CD4-positive, alpha-beta T cell (primary cell): Measurements from ENCODE around the gene ACTN1. TPM values are rescaled to one million over a fixed set of nuclear protein-coding genes. Genes with fewer than 3 reads are reported as not detected.

ENCODE experiments used
- ATAC-seq: fragments of 200-7000 bp; cut with Tn5 transposase; one replicate; pipeline ENCODE4 v1.10.0; 2022; ENCODE audit warnings: mild to moderate bottlenecking; ENCODE audit not compliant: poor library complexity
- CTCF ChIA-PET: fragments of 350-600 bp; sonication (Branson Sonifier 250); formaldehyde crosslinking; loops from one replicate; lab custom pipeline; 2021; ENCODE audit warnings: antibody characterized with exemption, inconsistent platforms; lab: Charles Lee
- POLR2A ChIA-PET: fragments of 350-600 bp; sonication (Branson Sonifier 250); formaldehyde crosslinking; loops from one replicate; lab custom pipeline; 2021; ENCODE audit warnings: antibody characterized with exemption, inconsistent platforms; lab: Charles Lee
- DNase-seq, 14 experiments: peaks; one replicate each; pipeline ENCODE4 v3.0.0-alpha.2; 2013 to 2020; ENCODE audit warnings: mixed read lengths in 2 of 14
- H3K27ac ChIP-seq, 2 donors: one replicate each; pipeline versions ENCODE4 v1.5.1 to v1.7.0; 2013; ENCODE audit warnings: low read length in 2 of 2, low read depth in 1 of 2, mild to moderate bottlenecking in 1 of 2
- H3K27me3 ChIP-seq, 2 experiments: 1 replicate in 1 of 2; 2 replicates in 1 of 2; pipeline versions ENCODE4 v1.6.1 to v1.7.0; 2013; ENCODE audit warnings: low read length in 2 of 2, control low read depth in 1 of 2, mild to moderate bottlenecking in 1 of 2, moderate library complexity in 1 of 2; ENCODE audit not compliant: insufficient read depth in 2 of 2, control insufficient read depth in 1 of 2
- H3K36me3 ChIP-seq: one replicate; pipeline ENCODE4 v1.6.1; 2013; ENCODE audit warnings: low read length, control low read depth; ENCODE audit not compliant: insufficient read depth
- H3K4me1 ChIP-seq: one replicate; pipeline ENCODE4 v1.6.1; 2013; ENCODE audit warnings: low read length, control low read depth; ENCODE audit not compliant: insufficient read depth
- H3K4me3 ChIP-seq: one replicate; pipeline ENCODE4 v1.5.1; 2013; ENCODE audit warnings: mild to moderate bottlenecking, low read length, moderate library complexity
- H3K9me3 ChIP-seq, 2 experiments: 1 replicate in 1 of 2; 2 replicates in 1 of 2; pipeline versions ENCODE4 v1.6.1 to v1.7.0; 2013; ENCODE audit warnings: low read length in 2 of 2, mild to moderate bottlenecking in 2 of 2, control low read depth in 1 of 2, moderate library complexity in 1 of 2; ENCODE audit not compliant: control insufficient read depth in 1 of 2, insufficient read depth in 1 of 2
- H3K27ac Mint-ChIP-seq: one replicate; pipeline ENCODE4 v1.8.0; 2020; ENCODE audit warnings: mixed read lengths
- H3K27me3 Mint-ChIP-seq: one replicate; pipeline ENCODE4 v1.8.0; 2021; ENCODE audit warnings: mixed read lengths
- H3K36me3 Mint-ChIP-seq: one replicate; pipeline ENCODE4 v1.8.0; 2021; ENCODE audit warnings: low read depth, mixed read lengths
- H3K4me1 Mint-ChIP-seq: one replicate; pipeline ENCODE4 v1.8.0; 2021; ENCODE audit warnings: low read depth, mixed read lengths
- H3K4me3 Mint-ChIP-seq: one replicate; pipeline ENCODE4 v1.8.0; 2020; ENCODE audit warnings: mild to moderate bottlenecking, mixed read lengths
- H3K9me3 Mint-ChIP-seq: one replicate; pipeline ENCODE4 v1.8.0; 2020; ENCODE audit warnings: mixed read lengths
- CTCF ChIP-seq: fragments of 200-600 bp; IDR thresholded peaks from one replicate; pipeline ENCODE4 v1.8.0; 2022; ENCODE audit warnings: antibody characterized with exemption, mild to moderate bottlenecking
- intact Hi-C, 2 experiments: fragments of 100-400 bp; cut with DNase I in 1 of 2; cut with micrococcal nuclease in 1 of 2; formaldehyde crosslinking; loops; one replicate each; pipeline versions ENCODE4 v1.15.1 to v1.9.0; 2023 to 2025; cut with DNase I, micrococcal nuclease
- total RNA-seq, 174 experiments: library from RNA in 2 of 174; stranded (reverse) in 2 of 174; gene quantifications; one replicate each; pipeline ENCODE4 v1.2.3 and lab custom pipeline; 2021 to 2026

Gene ACTN1
- total RNA-seq, 2 experiments from 2014 or later: 128 to 143 TPM

- intact Hi-C loops: no loop called here
- no peak overlapping the region for H3K4me3 Mint-ChIP-seq
- DNase-seq: no peak
- no peak for ATAC-seq
- no peaks in the 10 kb centered on the region for H3K9me3 ChIP-seq
- no peaks in the 10 kb centered on the region for H3K27me3 ChIP-seq
- peaks cover 94% of the 10 kb centered on the region for H3K36me3 Mint-ChIP-seq
- H3K36me3 ChIP-seq: peaks cover 75% of the 10 kb centered on the region
- TF ChIP-seq CTCF: no peak
- no peaks in the 10 kb centered on the region for H3K4me1 Mint-ChIP-seq
- H3K4me3 ChIP-seq: no peak overlapping the region
- CTCF ChIA-PET: no interaction called here
- POLR2A ChIA-PET: no interaction called here
- no peaks in the 10 kb centered on the region for H3K27me3 Mint-ChIP-seq
- no peak overlapping the region for H3K27ac ChIP-seq
- H3K4me1 ChIP-seq: no peaks in the 10 kb centered on the region
- H3K27ac Mint-ChIP-seq: no peak overlapping the region
- H3K9me3 Mint-ChIP-seq: no peaks in the 10 kb centered on the region
Observed at GRCh38 chr14:68884031-68885030, 94.8 kb downstream of the ACTN1 start.

GRCh38 chr14:68882235-68882634, 96.9 kb downstream of the ACTN1 start:
- Mint-ChIP-seq H3K9me3 (no peaks in the 10 kb centered on the region), H3K27me3 (no peaks in the 10 kb centered on the region), H3K4me1 (no peaks in the 10 kb centered on the region), H3K4me3 (no peak overlapping the region), H3K27ac (no peak overlapping the region), H3K36me3 (peaks cover 91% of the 10 kb centered on the region)
- TF ChIP-seq CTCF: no peak
- H3K4me1 ChIP-seq: no peaks in the 10 kb centered on the region
- H3K4me3 ChIP-seq: no peak overlapping the region
- peaks cover 81% of the 10 kb centered on the region for H3K36me3 ChIP-seq
- H3K27ac ChIP-seq: no peak overlapping the region
- H3K27me3 ChIP-seq: no peaks in the 10 kb centered on the region
- intact Hi-C loops: no loop called here
- no peaks in the 10 kb centered on the region for H3K9me3 ChIP-seq
- ChIA-PET POLR2A (no interaction called here), CTCF (no interaction called here)
- no peak for DNase-seq
- no peak for ATAC-seq

GRCh38 chr14:68881396-68881795, 97.7 kb downstream of the ACTN1 start:
- intact Hi-C loops: no loop called here
- POLR2A ChIA-PET: no interaction called here
- peaks cover 87% of the 10 kb centered on the region for H3K36me3 ChIP-seq
- H3K27me3 ChIP-seq: no peaks in the 10 kb centered on the region
- Mint-ChIP-seq H3K27me3 (no peaks in the 10 kb centered on the region), H3K36me3 (peaks cover 91% of the 10 kb centered on the region), H3K27ac (peak overlapping the region; percentile 41), H3K9me3 (no peaks in the 10 kb centered on the region), H3K4me1 (no peaks in the 10 kb centered on the region), H3K4me3 (no peak overlapping the region)
- CTCF ChIA-PET: no interaction called here
- H3K9me3 ChIP-seq: no peaks in the 10 kb centered on the region
- no peaks in the 10 kb centered on the region for H3K4me1 ChIP-seq
- TF ChIP-seq CTCF: no peak
- no peak for ATAC-seq
- DNase-seq: no peak
- no peak overlapping the region for H3K4me3 ChIP-seq
- H3K27ac ChIP-seq: no peak overlapping the region
